ENCODE results near the gene ATF3. TPM values are rescaled to one million over a fixed set of nuclear protein-coding genes. Genes with fewer than 3 reads are reported as not detected.

Gene ATF3
- total and polyA plus RNA-seq, 2 experiments from 2014 or later, result 5.4 to 9.9 TPM

DNA sequence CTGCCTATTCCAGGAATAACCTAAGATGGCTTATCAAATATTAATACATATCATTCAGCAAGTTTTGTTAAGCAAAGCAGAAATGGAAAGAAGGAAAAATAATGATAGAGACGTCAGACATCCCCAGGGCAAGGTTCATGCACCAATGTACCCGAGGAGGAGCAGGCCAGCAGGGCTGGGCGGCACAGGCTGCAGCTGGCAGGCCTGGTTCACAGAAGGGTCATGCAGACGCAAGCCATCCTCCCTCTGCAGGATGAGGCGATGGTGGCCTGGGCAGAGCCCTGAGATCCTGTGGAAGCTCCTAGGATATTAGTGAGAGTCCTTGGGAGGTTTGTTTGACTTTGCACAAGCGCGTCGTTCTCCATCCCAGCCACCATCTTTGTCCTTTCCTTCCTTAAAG is 61.0 kb downstream of the ATF3 start:
- Histone ChIP-seq H3K36me3 (no peaks in the 10 kb centered on the region), H3K27ac (no peak overlapping the region), H3K9me3 (ENCODE audit: low read depth) (no peaks in the 10 kb centered on the region), H3K27me3 (no peaks in the 10 kb centered on the region), H3K4me1 (ENCODE audit: low read depth) (no peaks in the 10 kb centered on the region), H3K4me3 (no peak overlapping the region)
- no peak for DNase-seq (ENCODE audit: low read depth in 1 of 2, low spot score in 1 of 2)
- TF ChIP-seq, protein P1, sequence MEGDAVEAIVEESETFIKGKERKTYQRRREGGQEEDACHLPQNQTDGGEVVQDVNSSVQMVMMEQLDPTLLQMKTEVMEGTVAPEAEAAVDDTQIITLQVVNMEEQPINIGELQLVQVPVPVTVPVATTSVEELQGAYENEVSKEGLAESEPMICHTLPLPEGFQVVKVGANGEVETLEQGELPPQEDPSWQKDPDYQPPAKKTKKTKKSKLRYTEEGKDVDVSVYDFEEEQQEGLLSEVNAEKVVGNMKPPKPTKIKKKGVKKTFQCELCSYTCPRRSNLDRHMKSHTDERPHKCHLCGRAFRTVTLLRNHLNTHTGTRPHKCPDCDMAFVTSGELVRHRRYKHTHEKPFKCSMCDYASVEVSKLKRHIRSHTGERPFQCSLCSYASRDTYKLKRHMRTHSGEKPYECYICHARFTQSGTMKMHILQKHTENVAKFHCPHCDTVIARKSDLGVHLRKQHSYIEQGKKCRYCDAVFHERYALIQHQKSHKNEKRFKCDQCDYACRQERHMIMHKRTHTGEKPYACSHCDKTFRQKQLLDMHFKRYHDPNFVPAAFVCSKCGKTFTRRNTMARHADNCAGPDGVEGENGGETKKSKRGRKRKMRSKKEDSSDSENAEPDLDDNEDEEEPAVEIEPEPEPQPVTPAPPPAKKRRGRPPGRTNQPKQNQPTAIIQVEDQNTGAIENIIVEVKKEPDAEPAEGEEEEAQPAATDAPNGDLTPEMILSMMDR (IDR thresholded peaks at IDR 0.05; ENCODE audit: low read depth, low read length), result no peak

DNA sequence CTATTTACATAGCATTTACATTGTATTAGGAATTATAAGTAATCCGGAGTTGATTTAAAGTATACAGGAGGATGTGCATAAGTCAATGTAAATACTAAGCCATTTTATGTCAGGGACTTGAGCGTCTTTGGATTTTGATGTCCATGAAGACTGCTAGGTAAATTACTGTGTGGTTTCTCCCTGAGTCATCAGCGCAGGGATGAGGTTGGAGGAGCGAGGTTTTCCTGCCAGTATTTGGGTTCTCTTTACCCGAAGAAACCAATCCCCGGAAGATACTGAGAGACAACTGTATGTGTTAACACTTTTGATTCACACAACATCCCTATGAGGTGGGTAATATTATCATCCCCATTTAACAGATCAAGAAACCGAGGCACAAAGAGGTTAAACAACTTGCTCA is 61.7 kb downstream of the ATF3 start:
- Histone ChIP-seq H3K27me3 (no peaks in the 10 kb centered on the region), H3K9me3 (ENCODE audit: low read depth) (no peaks in the 10 kb centered on the region), H3K27ac (no peak overlapping the region), H3K36me3 (no peaks in the 10 kb centered on the region), H3K4me1 (ENCODE audit: low read depth) (no peaks in the 10 kb centered on the region), H3K4me3 (no peak overlapping the region)
- no peak for DNase-seq (ENCODE audit: low read depth in 1 of 2, low spot score in 1 of 2)
- TF ChIP-seq, protein P1 (IDR thresholded peaks at IDR 0.05; ENCODE audit: low read depth, low read length), result no peak

Other genes starting within 250 kb of the ATF3 start
- 5.8 and 8.5 TPM in 2 replicates for gene PACC1, start 193.9 kb upstream of the ATF3 start, total RNA-seq
- 9.5 and 9.6 TPM in 2 replicates for gene PACC1, start 193.9 kb upstream of the ATF3 start, polyA plus RNA-seq
- 23.7 and 33.7 TPM in 2 replicates for gene NENF, start 175.8 kb upstream of the ATF3 start, total RNA-seq
- 34.6 and 48.3 TPM in 2 replicates for gene NENF, start 175.8 kb upstream of the ATF3 start, polyA plus RNA-seq
- gene BATF3, start 91.1 kb downstream of the ATF3 start, total RNA-seq, result 1.6 and 1.8 TPM in 2 replicates
- 1.7 and 1.8 TPM in 2 replicates for gene BATF3, start 91.1 kb downstream of the ATF3 start, polyA plus RNA-seq
- gene NSL1, start 183.0 kb downstream of the ATF3 start, total RNA-seq, result 41.4 and 81.0 TPM in 2 replicates
- gene NSL1, start 183.0 kb downstream of the ATF3 start, polyA plus RNA-seq, result 34.9 and 44.8 TPM in 2 replicates
- gene TATDN3, start 183.1 kb downstream of the ATF3 start, total RNA-seq, result 20.8 and 26.4 TPM in 2 replicates
- 18.5 and 27.9 TPM in 2 replicates for gene TATDN3, start 183.1 kb downstream of the ATF3 start, polyA plus RNA-seq
- 2.9 TPM in 1 of 2 replicates, not detected in the other for gene SPATA45, start 238.9 kb downstream of the ATF3 start, total RNA-seq
- 0.52 TPM in 1 of 2 replicates, not detected in the other for gene SPATA45, start 238.9 kb downstream of the ATF3 start, polyA plus RNA-seq
- 9.8 and 11.7 TPM in 2 replicates for gene FLVCR1, start 249.5 kb downstream of the ATF3 start, total RNA-seq
- gene FLVCR1, start 249.5 kb downstream of the ATF3 start, polyA plus RNA-seq, result 7.8 and 13.6 TPM in 2 replicates